ENCODE measurements around the gene IGF2. TPM values are rescaled to one million over a fixed set of nuclear protein-coding genes. Genes with fewer than 3 reads are reported as not detected.

IGF2 gene
- total RNA-seq, 2 experiments from 2014 or later, result 8.1 to 8.2 TPM

DNA sequence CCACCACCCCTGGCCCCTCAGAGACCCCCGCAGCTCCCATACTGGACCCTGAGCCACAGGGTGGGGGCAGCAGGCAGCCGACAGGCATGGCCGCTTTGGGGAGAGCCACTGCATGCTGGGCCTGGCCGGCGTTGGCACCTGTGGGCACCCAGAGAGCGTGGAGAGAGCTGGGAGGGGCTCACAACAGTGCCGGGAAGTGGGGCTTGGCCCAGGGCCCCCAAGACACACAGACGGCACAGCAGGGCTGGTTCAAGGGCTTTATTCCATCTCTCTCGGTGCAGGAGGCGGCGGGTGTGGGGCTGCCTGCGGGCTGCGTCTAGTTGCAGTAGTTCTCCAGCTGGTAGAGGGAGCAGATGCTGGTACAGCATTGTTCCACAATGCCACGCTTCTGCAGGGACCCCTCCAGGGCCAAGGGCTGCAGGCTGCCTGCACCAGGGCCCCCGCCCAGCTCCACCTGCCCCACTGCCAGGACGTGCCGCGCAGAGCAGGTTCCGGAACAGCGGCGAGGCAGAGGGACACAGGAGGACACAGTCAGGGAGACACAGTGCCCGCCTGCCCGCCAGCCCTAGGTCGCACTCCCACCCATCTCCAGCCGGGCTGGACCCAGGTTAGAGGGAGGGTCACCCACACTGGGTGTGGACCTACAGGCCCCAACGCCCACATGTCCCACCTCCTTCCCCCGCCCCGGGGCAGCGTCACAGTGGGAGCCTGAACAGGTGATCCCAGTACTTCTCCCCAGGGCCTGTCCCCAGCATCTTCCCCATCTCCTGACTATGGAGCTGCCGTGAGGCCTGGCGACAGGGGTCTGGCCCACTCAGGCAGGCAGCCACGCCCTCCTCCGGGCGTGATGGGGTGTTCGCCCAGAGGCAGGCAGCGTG, 20.6 kb upstream of the IGF2 start:
- TF ChIP-seq, protein P1, sequence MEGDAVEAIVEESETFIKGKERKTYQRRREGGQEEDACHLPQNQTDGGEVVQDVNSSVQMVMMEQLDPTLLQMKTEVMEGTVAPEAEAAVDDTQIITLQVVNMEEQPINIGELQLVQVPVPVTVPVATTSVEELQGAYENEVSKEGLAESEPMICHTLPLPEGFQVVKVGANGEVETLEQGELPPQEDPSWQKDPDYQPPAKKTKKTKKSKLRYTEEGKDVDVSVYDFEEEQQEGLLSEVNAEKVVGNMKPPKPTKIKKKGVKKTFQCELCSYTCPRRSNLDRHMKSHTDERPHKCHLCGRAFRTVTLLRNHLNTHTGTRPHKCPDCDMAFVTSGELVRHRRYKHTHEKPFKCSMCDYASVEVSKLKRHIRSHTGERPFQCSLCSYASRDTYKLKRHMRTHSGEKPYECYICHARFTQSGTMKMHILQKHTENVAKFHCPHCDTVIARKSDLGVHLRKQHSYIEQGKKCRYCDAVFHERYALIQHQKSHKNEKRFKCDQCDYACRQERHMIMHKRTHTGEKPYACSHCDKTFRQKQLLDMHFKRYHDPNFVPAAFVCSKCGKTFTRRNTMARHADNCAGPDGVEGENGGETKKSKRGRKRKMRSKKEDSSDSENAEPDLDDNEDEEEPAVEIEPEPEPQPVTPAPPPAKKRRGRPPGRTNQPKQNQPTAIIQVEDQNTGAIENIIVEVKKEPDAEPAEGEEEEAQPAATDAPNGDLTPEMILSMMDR (IDR thresholded peaks at IDR 0.05), result no peak
- no peaks in the 10 kb centered on the region for H3K9me3 Mint-ChIP-seq
- POLR2A ChIA-PET, result no interaction called here

DNA sequence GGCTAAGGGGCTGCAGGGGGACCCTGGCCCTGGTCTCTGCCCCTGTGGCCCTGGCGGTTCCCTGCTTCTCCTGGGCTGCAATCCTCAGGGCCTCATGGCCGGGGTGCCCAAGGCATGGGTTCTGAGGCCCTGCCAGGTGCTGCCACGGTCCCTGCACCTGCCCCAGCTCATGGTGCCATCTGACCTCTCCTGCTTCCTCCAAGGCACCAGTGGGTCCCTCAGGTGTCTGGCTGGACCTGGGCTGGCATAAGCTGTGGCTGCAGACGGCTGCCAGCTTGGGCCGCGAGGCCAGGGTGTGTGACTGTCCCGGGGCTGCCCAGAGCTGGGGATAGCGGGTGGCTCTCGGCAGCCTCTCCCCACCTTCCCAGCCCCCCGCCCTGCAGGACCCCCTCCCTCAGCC, 19.8 kb upstream of the IGF2 start:
- Mint-ChIP-seq H3K4me3 (no peak overlapping the region), H3K9me3 (no peaks in the 10 kb centered on the region), H3K27me3 (peaks cover 4% of the 10 kb centered on the region), H3K27ac (no peak overlapping the region), H3K36me3 (ENCODE audit: low read depth) (no peaks in the 10 kb centered on the region), H3K4me1 (ENCODE audit: low read depth) (no peaks in the 10 kb centered on the region)
- DNase-seq, result no peak
- CTCF ChIA-PET, result interaction anchor here (1.7 to 19.5 kb wide), 2 partner anchors 125 to 506 kb away, joined by 6 to 518 read pairs; no protein-coding TSS in a partner anchor
- TF ChIP-seq, protein P1 (IDR thresholded peaks at IDR 0.05), result no peak
- ATAC-seq, result no peak
- POLR2A ChIA-PET, result no interaction called here
- intact Hi-C loops (cut with micrococcal nuclease), result loop anchor here (10.0 kb wide), 1 partner anchor 274 kb away; no protein-coding TSS in a partner anchor

More for the DNA sequence above, 20.6 kb upstream of the IGF2 start:
- Mint-ChIP-seq H3K27me3 (peaks cover 4% of the 10 kb centered on the region), H3K36me3 (ENCODE audit: low read depth) (no peaks in the 10 kb centered on the region), H3K4me1 (ENCODE audit: low read depth) (no peaks in the 10 kb centered on the region), H3K27ac (no peak overlapping the region), H3K4me3 (no peak overlapping the region)
- no peak for DNase-seq
- intact Hi-C loops (cut with micrococcal nuclease), result loop anchor here (10.0 kb wide), 1 partner anchor 275 kb away; no protein-coding TSS in a partner anchor
- no peak for ATAC-seq
- CTCF ChIA-PET, result interaction anchor here (1.0 to 19.5 kb wide), 5 partner anchors 8 to 507 kb away, joined by 3 to 518 read pairs (median 5); no protein-coding TSS in a partner anchor

DNA sequence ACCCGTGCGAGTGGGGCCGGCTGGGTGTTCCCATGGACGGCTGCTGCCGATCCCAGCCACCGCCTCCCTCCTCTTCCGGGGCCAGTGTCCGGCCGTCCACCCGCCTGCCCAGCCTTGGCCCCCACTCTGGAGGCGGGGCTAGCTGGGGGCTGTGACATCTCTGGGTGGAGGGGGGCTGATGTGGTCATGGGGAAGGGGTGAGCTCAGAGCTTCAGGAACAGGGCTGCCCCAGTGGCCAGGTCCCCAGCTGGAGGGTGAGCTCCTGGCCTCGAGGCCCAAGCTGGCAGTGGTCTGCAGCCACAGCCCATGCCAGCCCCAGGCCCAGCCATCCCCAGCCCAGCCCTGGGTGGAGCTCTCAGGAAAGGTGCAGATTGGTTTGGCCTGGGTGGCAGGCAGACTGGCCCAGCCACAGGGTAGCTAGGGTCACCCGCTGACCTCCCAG, 19.1 kb upstream of the IGF2 start:
- no peak for DNase-seq
- intact Hi-C loops (cut with micrococcal nuclease), result loop anchor here (10.0 kb wide), 1 partner anchor 274 kb away; no protein-coding TSS in a partner anchor
- no peaks in the 10 kb centered on the region for H3K9me3 Mint-ChIP-seq
- H3K4me1 Mint-ChIP-seq (ENCODE audit: low read depth), result no peaks in the 10 kb centered on the region
- ATAC-seq, result no peak
- POLR2A ChIA-PET, result no interaction called here
- H3K36me3 Mint-ChIP-seq (ENCODE audit: low read depth), result no peaks in the 10 kb centered on the region
- H3K4me3 Mint-ChIP-seq, result no peak overlapping the region
- CTCF ChIA-PET, result interaction anchor here (1.7 to 19.5 kb wide), 3 partner anchors 125 to 506 kb away, joined by 3 to 518 read pairs (median 6); no protein-coding TSS in a partner anchor
- H3K27me3 Mint-ChIP-seq, result peaks cover 1% of the 10 kb centered on the region
- TF ChIP-seq, protein P1 (IDR thresholded peaks at IDR 0.05), result no peak
- no peak overlapping the region for H3K27ac Mint-ChIP-seq

DNA sequence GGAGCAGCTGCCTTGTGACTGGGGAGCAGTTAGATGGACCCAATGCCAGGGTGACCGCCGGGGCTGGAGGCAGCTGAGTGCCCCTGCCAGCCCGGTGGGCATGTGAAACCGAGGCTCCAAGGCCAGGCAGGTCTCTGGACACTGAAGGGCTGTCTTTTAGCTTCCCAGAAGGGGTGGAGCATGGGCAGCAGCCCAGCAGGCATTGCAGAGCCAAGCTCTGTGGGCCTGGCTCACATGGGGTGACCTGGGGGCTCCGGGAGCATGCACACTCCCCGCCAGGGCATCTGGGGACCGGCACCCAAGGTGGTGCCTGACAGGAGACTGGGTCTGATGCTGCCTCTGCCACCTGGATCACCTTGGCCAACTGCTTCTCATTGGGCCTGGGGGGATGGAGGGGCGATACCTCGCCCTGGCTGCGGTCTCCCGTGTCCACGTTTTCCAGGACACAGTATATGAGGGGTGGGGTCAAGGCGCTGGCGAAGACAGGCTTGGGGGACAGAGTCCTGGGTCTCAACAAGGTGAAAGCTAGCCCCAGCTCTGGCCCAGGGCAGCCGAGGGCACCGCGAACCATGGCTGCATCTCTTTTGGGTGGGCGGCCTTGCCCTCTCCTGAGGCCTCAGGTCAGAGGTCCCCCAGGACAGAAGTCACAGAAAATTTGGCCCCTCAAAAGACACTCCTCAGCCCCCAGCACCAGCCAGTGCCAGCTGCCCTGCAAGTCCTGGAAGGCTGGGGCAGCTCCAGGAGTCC, 18.3 kb upstream of the IGF2 start:
- no peaks in the 10 kb centered on the region for H3K27me3 Mint-ChIP-seq
- TF ChIP-seq, protein P1 (IDR thresholded peaks at IDR 0.05), result no peak
- H3K9me3 Mint-ChIP-seq, result no peaks in the 10 kb centered on the region
- DNase-seq, result no peak
- H3K4me1 Mint-ChIP-seq (ENCODE audit: low read depth), result no peaks in the 10 kb centered on the region
- no peak for ATAC-seq
- ChIA-PET CTCF (interaction anchor here (1.7 to 19.5 kb wide), 3 partner anchors 124 to 505 kb away, joined by 3 to 518 read pairs (median 7); no protein-coding TSS in a partner anchor), POLR2A (no interaction called here)
- intact Hi-C loops (cut with micrococcal nuclease), result loop anchor here (10.0 kb wide), 1 partner anchor 273 kb away; no protein-coding TSS in a partner anchor
- H3K4me3 Mint-ChIP-seq, result no peak overlapping the region
- H3K27ac Mint-ChIP-seq, result no peak overlapping the region
- no peaks in the 10 kb centered on the region for H3K36me3 Mint-ChIP-seq (ENCODE audit: low read depth)

Data from activated CD8-positive, alpha-beta T cell treated with anti-CD3 and anti-CD28 coated beads for 36 hours (primary cell).